PC-9 (cell line): Measurements from ENCODE around the gene FGD5.

Source experiments
- CTCF ChIP-seq: fragments of 200-600 bp; sonication (generic); conservative IDR thresholded peaks from 2 replicates; pipeline ENCODE4 v1.6.1; 2017; ENCODE audit warnings: mixed run types, antibody characterized with exemption, mild to moderate bottlenecking, moderate library complexity
- EZH2 ChIP-seq: fragments of 200-600 bp; sonication (generic); IDR thresholded peaks from 2 replicates; pipeline ENCODE4 v1.8.0; 2017; ENCODE audit warnings: antibody characterized with exemption, low read depth

- no peak for TF ChIP-seq CTCF
- TF ChIP-seq EZH2: no peak
Measured at GRCh38 chr3:14843321-14843720, 24.6 kb downstream of the FGD5 start.
